HG03378 (cell line): ENCODE data around the gene TOMM20.
"Not testable (repeated sequence)": the region's sequence is repeated elsewhere in the genome, so short reads cannot be mapped to it uniquely, and the experiment has no call there.

ENCODE experiments used
- ATAC-seq: cut with Tn5 transposase; IDR thresholded peaks from one replicate; pipeline ENCODE4 v1.9.1; 2021; ENCODE audit warnings: mild to moderate bottlenecking, moderate library complexity; ENCODE audit not compliant: unreplicated experiment

The TOMM20 gene

DNA sequence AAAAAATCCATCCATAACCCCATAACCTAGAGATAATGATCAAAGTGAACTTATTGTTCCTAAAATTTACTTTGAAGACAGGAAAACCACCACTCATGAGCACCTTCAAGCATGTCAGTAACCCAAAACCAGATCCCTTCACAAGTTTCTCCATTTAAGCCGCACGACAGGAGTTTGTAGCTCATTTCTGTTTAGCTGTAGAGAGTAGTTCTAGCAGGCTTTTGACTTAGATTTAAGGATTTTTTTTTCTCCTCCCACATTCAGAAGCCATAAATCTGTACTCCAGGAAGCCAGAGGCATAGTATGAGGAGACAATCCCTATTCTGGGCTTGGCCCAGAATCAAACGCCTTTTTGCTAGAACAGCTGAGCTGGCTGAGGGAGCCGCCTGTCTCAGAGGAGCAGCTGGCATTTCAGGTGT lies 25.6 kb downstream of the TOMM20 start:
- ATAC-seq, result no peak

DNA sequence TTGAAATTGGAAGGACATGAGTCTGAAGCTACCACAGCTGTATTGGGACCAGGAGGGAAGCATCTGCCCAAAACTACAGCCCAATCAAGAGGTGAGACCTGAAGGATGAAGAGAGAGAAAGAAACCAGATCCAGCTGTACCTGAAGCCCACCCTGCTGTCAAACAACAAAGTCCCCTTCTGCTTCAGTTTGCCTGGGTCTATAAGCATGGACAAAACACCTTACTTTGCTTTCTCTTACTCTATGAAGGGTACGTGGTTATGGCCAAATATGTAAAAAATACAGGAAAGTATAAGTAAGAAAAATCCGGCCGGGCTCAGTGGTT lies 26.4 kb downstream of the TOMM20 start:
- ATAC-seq, result no peak

GRCh38 chr1:235101558-235102258 lies 26.9 kb downstream of the TOMM20 start:
- ATAC-seq, result no peak

DNA sequence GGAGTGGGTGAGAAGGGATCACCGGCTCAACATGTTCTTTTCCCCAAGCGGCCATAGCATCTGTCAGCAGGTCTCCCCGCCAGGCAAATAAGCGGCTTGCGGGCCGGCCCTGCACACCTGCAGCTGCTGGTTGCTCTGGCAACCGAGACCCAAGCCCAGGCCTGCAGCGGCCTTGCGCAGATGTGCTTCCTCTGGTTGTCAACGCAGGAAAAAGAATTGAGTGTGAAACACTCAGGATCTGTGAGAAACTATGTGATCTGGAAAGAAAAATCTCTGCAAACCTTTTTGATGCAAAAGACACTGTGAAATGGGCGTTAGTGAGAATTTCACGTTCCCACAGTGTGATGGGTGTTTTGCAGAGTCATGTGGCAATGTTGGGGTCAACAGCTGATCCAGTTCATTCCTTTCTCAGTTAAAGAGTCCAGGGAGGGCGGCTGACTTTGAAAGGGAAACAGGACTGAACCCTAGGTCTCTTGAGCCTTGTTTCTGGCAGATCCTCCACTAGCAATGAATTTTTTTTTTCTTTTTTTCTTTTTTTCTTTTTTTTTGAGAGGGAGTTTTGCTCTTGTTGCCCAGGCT lies 28.4 kb downstream of the TOMM20 start:
- no peak for ATAC-seq

DNA sequence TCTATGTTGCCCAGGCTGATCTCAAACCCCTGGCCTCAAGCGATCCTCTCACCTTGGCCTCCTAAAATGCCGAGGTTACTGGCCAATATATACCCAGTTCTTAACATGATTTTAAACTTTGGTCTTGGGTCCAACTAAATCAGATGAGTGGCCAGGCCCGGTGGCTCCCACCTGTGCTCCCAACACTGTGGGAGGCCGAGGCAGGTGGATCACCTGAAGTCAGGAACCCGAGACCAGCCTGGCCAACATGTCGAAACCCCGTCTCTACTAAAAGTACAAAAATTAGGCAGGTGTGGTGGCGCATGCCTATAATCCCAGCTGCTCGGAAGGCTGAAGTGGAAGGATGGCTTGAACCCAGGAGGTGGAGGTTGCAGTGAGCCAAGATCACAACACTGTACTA lies 29.6 kb downstream of the TOMM20 start:
- no peak for ATAC-seq

- no peak for ATAC-seq
Measured at GRCh38 chr1:235098547-235098946, 30.1 kb downstream of the TOMM20 start.

GRCh38 chr1:235097501-235097900 lies 31.1 kb downstream of the TOMM20 start:
- ATAC-seq, result not testable (repeated sequence)

GRCh38 chr1:235095938-235096562 lies 32.6 kb downstream of the TOMM20 start:
- no peak for ATAC-seq

DNA sequence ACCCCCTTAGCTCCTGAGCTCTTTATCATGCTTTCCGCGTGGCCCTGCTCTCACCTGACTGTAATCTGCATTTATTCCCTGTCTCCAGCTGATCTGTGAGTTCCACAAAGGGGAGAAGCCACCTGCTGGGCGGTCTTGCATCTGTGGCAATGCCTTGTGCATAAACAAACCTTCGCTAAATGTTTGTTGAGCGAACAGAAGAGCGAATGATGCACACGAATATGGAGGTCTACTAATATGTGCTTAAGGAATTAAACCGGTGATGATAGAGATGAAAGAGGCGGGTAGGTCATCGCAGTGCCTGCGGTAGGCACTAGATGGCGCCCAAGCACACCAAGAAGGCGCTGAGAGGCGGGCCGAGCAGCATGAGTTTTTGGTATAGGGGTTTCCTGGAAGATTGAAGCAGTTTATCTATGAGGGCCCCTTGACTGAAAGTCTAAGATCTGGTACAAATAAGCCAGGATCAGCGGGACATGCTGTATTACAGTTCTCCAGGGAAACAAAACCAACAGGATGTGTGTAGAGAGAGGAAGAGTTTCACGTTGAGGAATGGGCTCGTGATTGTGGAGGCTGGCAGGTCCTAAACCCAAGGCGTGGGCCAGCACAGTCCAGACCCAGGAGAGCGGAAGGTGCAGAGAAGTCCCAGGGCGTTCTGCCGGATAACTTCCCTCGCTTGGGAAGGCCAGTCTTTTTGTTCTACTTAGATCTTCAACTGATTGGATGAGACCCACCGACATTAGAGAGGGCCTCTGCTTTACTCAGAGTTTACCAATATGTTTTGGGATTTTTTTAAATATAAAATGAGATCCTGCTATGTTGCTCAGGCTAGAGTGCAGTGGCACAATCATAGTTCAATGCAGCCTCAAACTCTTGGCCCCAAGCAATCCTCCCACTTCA lies 34.7 kb downstream of the TOMM20 start:
- ATAC-seq, result peak; percentile 65

DNA sequence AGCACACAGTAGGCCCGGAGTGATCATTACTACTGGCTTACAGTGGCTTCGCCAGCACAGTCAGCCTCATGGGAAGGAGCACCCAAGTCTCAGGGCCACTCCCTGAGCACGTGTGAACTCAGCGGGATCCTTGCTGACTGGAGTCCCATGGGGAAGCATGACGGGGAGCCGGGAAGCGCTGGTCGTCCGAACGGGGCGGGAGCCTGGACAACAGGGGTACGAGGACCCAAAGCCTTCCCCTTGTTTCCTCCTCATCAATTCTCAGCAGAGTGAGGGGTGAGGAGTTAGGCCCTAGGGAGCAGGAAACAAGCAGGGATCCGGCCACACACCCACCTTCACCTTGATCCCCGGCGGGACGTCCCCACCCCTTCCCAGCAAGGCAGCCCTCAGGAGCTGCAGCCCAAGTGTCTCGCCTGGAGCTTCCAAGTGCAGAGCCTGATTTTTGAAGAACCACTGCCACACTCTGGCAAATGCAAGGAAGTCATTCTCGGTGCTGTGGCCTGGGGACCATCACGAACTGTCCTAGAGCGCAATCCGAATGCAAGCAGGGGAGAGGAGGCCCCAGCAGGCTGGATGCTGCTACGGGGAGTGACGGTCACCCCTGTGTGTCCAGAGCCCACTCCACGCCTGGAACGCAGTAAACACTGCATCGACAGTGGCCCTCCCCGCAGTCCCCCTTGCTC lies 35.5 kb downstream of the TOMM20 start:
- ATAC-seq, result no peak

DNA sequence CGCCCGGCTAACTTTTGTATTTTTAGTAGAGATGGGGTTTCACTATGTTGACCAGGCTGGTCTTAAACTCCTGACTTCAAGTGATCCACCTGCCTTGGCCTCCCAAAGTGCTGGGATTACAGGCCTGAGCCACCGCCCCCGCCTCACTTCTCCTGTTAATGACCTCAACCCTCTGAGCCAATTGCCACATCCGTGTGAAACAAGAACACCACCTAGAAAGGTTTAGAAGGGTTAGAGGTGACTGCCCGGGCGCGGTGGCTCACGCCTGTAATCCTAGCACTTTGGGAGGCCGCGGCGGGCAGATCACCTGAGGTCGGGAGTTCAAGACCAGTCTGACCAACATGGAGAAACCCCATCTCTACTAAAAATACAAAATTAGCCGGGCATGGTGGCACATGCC lies 36.2 kb downstream of the TOMM20 start:
- ATAC-seq, result not testable (repeated sequence)

GRCh38 chr1:235092045-235092406 lies 36.6 kb downstream of the TOMM20 start:
- not testable (repeated sequence) for ATAC-seq

- not testable (repeated sequence) for ATAC-seq
Measured at GRCh38 chr1:235091319-235092044, 37.2 kb downstream of the TOMM20 start.

DNA sequence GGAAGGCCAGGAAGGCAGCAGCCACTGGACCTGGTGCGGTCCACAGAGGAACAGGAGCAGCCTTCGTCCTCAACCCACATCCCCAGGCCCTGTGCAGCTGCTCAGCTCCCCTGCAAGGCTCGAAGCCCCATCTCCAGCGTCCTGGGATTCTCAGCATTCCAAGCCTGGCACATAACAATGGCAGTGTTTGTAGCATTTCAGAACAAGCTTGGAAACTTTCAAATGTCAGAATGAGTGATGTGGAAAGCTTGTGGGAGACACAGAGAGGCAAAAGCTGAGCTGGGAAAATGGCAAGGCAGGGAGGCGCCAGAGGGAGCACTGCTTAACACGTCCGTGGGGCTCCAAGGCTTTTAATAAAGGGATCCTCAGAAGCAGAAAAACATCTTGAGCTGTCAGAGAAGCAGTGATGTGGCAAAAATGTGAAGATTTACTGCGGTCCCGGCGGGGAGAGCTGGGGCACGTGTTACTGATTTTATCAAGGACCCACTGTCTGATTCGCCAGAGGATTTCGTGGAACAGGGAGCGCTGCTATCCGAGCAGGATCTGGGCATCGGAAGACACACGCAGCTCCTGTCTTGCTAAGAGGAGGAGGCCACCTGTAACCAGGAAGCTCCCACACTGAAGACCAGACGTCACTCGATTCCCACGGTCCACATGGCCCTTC lies 38.1 kb downstream of the TOMM20 start:
- no peak for ATAC-seq

GRCh38 chr1:235088907-235089306 lies 39.7 kb downstream of the TOMM20 start:
- no peak for ATAC-seq

DNA sequence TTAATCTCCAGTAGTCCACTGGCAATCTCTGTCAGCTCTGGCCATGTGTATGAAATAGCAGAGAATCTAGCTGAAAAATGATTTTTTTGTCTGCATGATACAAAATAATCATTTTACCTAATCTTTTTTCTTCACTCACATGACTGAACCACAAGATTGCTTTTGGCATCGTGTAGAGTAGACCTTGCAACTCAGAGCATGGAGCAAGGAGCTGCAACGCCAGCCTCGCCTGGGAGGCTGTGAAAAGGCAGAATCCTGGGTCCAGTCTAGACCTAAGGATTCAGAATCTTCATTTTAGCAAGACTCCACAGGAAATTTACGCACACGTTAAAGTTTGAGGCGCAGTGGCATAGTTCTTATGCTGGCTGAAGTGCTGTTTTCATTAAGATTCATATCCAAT lies 40.2 kb downstream of the TOMM20 start:
- no peak for ATAC-seq

DNA sequence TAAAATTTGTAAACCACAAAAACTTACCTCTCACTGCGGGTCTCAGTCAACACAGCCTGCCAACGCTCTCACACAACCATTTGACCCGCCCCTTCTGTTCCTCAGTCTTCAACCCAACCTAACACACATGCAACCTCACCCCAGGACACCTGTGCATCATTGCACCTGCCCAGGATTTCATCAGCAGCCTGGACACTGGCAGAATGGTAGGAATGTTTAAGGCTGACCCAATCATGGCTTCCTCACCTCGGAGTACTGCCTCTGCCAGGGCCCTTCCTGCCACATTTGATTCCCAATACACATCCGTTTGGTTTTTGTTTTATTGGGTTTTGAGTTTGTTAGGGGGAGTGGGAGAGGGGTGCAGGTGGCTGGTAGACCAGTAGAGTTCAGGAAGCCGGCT lies 40.7 kb downstream of the TOMM20 start:
- ATAC-seq, result no peak

GRCh38 chr1:235085411-235086117 lies 43.1 kb downstream of the TOMM20 start:
- not testable (repeated sequence) for ATAC-seq

- not testable (repeated sequence) for ATAC-seq
Measured at GRCh38 chr1:235080788-235081187, 47.8 kb downstream of the TOMM20 start.
